ENCODE data around the gene PRR5.

The PRR5 gene

DNA sequence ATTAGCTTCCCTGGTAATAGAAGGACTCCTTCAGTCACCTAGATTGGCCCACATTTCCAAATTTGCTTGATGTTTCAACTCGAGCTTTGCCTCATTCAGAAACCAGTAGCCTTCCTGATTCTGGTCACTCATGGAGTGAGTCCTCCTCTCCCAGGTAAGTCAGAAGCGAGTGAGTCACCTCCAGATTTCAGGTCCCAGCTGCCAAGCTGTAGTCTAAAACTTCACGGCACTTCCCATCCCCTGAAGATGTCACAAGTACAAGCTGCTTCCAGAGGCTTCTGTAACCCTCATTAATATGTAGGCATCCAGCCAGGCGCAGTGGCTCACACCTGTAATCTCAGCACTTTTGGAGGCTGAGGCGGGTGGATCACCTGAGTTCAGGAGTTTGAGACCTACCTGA, 73.9 kb downstream of the PRR5 start:
- Histone ChIP-seq H3K27ac (ENCODE audit: low read depth, low read length) (no peak overlapping the region), H3K4me3 (ENCODE audit: low read depth in 1 of 2, low read length in 2 of 2) (no peak overlapping the region), H3K36me3 (ENCODE audit: insufficient read depth, low read length) (no peaks in the 10 kb centered on the region), H3K9me3 (ENCODE audit: low read length) (peaks cover 8% of the 10 kb centered on the region), H3K4me1 (ENCODE audit: insufficient read depth, low read length) (no peaks in the 10 kb centered on the region), H3K9ac (ENCODE audit: low read length) (no peak overlapping the region), H3K27me3 (ENCODE audit: control insufficient read depth in 1 of 2, insufficient read depth in 2 of 2, low read length in 2 of 2) (no peaks in the 10 kb centered on the region)

- no peaks in the 10 kb centered on the region for H3K27me3 ChIP-seq (ENCODE audit: control insufficient read depth in 1 of 2, insufficient read depth in 2 of 2, low read length in 2 of 2)
- no peak overlapping the region for H3K4me3 ChIP-seq (ENCODE audit: low read depth in 1 of 2, low read length in 2 of 2)
- H3K9me3 ChIP-seq (ENCODE audit: low read length): peaks cover 8% of the 10 kb centered on the region
- no peak overlapping the region for H3K9ac ChIP-seq (ENCODE audit: low read length)
- H3K4me1 ChIP-seq (ENCODE audit: insufficient read depth, low read length): no peaks in the 10 kb centered on the region
- no peak overlapping the region for H3K27ac ChIP-seq (ENCODE audit: low read depth, low read length)
- no peaks in the 10 kb centered on the region for H3K36me3 ChIP-seq (ENCODE audit: insufficient read depth, low read length)
Measured at GRCh38 chr22:44776605-44777363, 74.8 kb downstream of the PRR5 start.

- H3K36me3 ChIP-seq (ENCODE audit: insufficient read depth, low read length): no peaks in the 10 kb centered on the region
- no peak overlapping the region for H3K9ac ChIP-seq (ENCODE audit: low read length)
- H3K4me1 ChIP-seq (ENCODE audit: insufficient read depth, low read length): no peaks in the 10 kb centered on the region
- peaks cover 8% of the 10 kb centered on the region for H3K9me3 ChIP-seq (ENCODE audit: low read length)
- H3K4me3 ChIP-seq (ENCODE audit: low read depth in 1 of 2, low read length in 2 of 2): no peak overlapping the region
- H3K27ac ChIP-seq (ENCODE audit: low read depth, low read length): no peak overlapping the region
- H3K27me3 ChIP-seq (ENCODE audit: control insufficient read depth in 1 of 2, insufficient read depth in 2 of 2, low read length in 2 of 2): no peaks in the 10 kb centered on the region
Measured at GRCh38 chr22:44777364-44777755, 75.4 kb downstream of the PRR5 start.

GRCh38 chr22:44780876-44781449, 79.0 kb downstream of the PRR5 start:
- no peaks in the 10 kb centered on the region for H3K4me1 ChIP-seq (ENCODE audit: insufficient read depth, low read length)
- no peak overlapping the region for H3K27ac ChIP-seq (ENCODE audit: low read depth, low read length)
- H3K4me3 ChIP-seq (ENCODE audit: low read depth in 1 of 2, low read length in 2 of 2): no peak overlapping the region
- H3K9ac ChIP-seq (ENCODE audit: low read length): no peak overlapping the region
- H3K9me3 ChIP-seq (ENCODE audit: low read length): no peaks in the 10 kb centered on the region
- no peaks in the 10 kb centered on the region for H3K27me3 ChIP-seq (ENCODE audit: control insufficient read depth in 1 of 2, insufficient read depth in 2 of 2, low read length in 2 of 2)
- no peaks in the 10 kb centered on the region for H3K36me3 ChIP-seq (ENCODE audit: insufficient read depth, low read length)

GRCh38 chr22:44782363-44782963, 80.5 kb downstream of the PRR5 start:
- H3K9ac ChIP-seq (ENCODE audit: low read length): no peak overlapping the region
- no peak overlapping the region for H3K4me3 ChIP-seq (ENCODE audit: low read depth in 1 of 2, low read length in 2 of 2)
- no peaks in the 10 kb centered on the region for H3K4me1 ChIP-seq (ENCODE audit: insufficient read depth, low read length)
- H3K27me3 ChIP-seq (ENCODE audit: control insufficient read depth in 1 of 2, insufficient read depth in 2 of 2, low read length in 2 of 2): no peaks in the 10 kb centered on the region
- H3K9me3 ChIP-seq (ENCODE audit: low read length): no peaks in the 10 kb centered on the region
- no peak overlapping the region for H3K27ac ChIP-seq (ENCODE audit: low read depth, low read length)
- H3K36me3 ChIP-seq (ENCODE audit: insufficient read depth, low read length): no peaks in the 10 kb centered on the region

- no peak overlapping the region for H3K27ac ChIP-seq (ENCODE audit: low read depth, low read length)
- no peak overlapping the region for H3K9ac ChIP-seq (ENCODE audit: low read length)
- H3K27me3 ChIP-seq (ENCODE audit: control insufficient read depth in 1 of 2, insufficient read depth in 2 of 2, low read length in 2 of 2): no peaks in the 10 kb centered on the region
- no peaks in the 10 kb centered on the region for H3K4me1 ChIP-seq (ENCODE audit: insufficient read depth, low read length)
- H3K4me3 ChIP-seq (ENCODE audit: low read depth in 1 of 2, low read length in 2 of 2): no peak overlapping the region
- H3K36me3 ChIP-seq (ENCODE audit: insufficient read depth, low read length): no peaks in the 10 kb centered on the region
- no peaks in the 10 kb centered on the region for H3K9me3 ChIP-seq (ENCODE audit: low read length)
Measured at GRCh38 chr22:44783091-44783490, 81.1 kb downstream of the PRR5 start.

- no peaks in the 10 kb centered on the region for H3K36me3 ChIP-seq (ENCODE audit: insufficient read depth, low read length)
- no peaks in the 10 kb centered on the region for H3K27me3 ChIP-seq (ENCODE audit: control insufficient read depth in 1 of 2, insufficient read depth in 2 of 2, low read length in 2 of 2)
- no peak overlapping the region for H3K4me3 ChIP-seq (ENCODE audit: low read depth in 1 of 2, low read length in 2 of 2)
- H3K9me3 ChIP-seq (ENCODE audit: low read length): no peaks in the 10 kb centered on the region
- H3K4me1 ChIP-seq (ENCODE audit: insufficient read depth, low read length): no peaks in the 10 kb centered on the region
- no peak overlapping the region for H3K27ac ChIP-seq (ENCODE audit: low read depth, low read length)
- H3K9ac ChIP-seq (ENCODE audit: low read length): no peak overlapping the region
Measured at GRCh38 chr22:44783581-44783980, 81.6 kb downstream of the PRR5 start.

- no peak overlapping the region for H3K27ac ChIP-seq (ENCODE audit: low read depth, low read length)
- H3K9me3 ChIP-seq (ENCODE audit: low read length): no peaks in the 10 kb centered on the region
- H3K36me3 ChIP-seq (ENCODE audit: insufficient read depth, low read length): no peaks in the 10 kb centered on the region
- H3K27me3 ChIP-seq (ENCODE audit: control insufficient read depth in 1 of 2, insufficient read depth in 2 of 2, low read length in 2 of 2): no peaks in the 10 kb centered on the region
- no peaks in the 10 kb centered on the region for H3K4me1 ChIP-seq (ENCODE audit: insufficient read depth, low read length)
- no peak overlapping the region for H3K4me3 ChIP-seq (ENCODE audit: low read depth in 1 of 2, low read length in 2 of 2)
- H3K9ac ChIP-seq (ENCODE audit: low read length): no peak overlapping the region
Measured at GRCh38 chr22:44786136-44786535, 84.1 kb downstream of the PRR5 start.

GRCh38 chr22:44786610-44787009, 84.6 kb downstream of the PRR5 start:
- Histone ChIP-seq H3K9me3 (ENCODE audit: low read length) (no peaks in the 10 kb centered on the region), H3K36me3 (ENCODE audit: insufficient read depth, low read length) (no peaks in the 10 kb centered on the region), H3K27me3 (ENCODE audit: control insufficient read depth in 1 of 2, insufficient read depth in 2 of 2, low read length in 2 of 2) (no peaks in the 10 kb centered on the region), H3K27ac (ENCODE audit: low read depth, low read length) (no peak overlapping the region), H3K9ac (ENCODE audit: low read length) (no peak overlapping the region), H3K4me3 (ENCODE audit: low read depth in 1 of 2, low read length in 2 of 2) (no peak overlapping the region), H3K4me1 (ENCODE audit: insufficient read depth, low read length) (no peaks in the 10 kb centered on the region)

Data from muscle layer of colon (tissue), 2 donors.